Stimulated activated CD4-positive, alpha-beta T cell treated with anti-CD3 and anti-CD28 coated beads, TNF-alpha, amount 100 ng/mL, for 24 hours (primary cell): ENCODE data around the gene SMPX.

Experiments used
- DNase-seq, 3 experiments: peaks; one replicate each; pipeline ENCODE4 v3.0.0-alpha.2; 2020; ENCODE audit warnings: low read depth in 3 of 3

Gene SMPX

DNA sequence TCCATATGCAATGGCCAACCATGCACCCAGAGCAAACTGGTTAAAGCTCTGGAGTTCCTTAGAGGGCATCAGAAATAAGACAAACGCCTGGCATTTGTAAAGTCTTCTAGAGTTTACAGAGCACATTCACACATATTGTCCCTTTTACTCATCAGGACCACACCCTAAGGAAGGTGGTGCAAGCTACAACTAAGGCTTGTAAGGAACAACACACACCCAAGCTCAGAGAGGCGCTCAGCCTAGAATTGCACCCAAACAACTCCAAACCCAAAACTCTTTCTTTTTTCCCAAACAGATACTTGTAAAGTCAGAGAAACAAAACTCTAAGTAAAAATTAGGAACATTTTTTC is 46.1 kb downstream of the SMPX start:
- no peak for DNase-seq

DNA sequence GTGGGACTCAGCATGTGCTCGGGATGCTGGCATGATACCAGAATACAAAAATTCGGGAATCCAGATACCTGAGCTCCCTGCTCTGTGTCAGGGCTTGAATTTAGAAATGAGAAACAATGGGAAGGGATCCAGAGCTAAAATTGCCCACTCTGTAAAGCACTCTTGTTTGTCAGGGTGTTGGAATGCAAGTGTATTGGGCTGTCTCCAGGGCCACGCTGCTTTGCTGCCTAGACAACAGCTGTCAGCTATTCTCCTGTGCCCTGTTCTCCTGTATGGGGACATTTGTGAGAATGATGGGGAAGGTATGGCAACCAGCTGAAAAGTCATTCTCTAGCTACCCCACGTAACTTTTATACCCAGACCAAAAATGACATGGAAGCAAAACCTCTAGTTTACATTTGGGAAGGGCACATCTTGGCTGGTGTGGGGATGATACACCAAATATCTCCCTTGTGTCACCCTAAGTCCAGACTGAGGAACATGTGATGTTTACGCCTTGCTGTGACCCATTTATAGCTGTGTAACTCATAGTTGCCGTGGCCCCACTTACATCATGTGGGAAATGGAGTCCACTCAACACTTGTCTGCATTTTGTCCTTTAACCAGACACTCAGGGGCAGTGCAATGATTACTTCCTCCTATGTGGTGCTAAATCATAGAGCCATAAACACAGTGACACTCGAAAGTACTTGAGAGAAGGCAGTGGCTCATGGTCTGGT is 46.6 kb downstream of the SMPX start:
- no peak for DNase-seq

DNA sequence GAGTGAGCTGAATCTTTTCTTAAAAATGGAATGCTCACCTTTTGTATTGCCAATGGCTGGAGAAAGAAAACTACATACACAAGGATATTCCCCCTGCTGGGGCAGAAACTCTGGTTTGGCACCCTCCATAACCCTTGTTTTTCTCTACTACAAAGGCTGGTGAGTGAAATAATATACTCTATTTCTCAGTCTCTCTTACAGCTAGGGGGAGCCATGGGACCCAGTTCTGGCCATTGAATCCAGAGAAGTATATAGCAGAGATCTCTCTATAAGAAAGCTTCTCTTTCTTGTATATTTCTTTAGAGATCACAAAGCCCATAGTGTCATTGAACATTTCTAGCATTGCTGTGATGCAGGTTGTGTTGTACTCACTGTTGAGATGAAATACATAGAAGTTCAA is 49.8 kb downstream of the SMPX start:
- no peak for DNase-seq

DNA sequence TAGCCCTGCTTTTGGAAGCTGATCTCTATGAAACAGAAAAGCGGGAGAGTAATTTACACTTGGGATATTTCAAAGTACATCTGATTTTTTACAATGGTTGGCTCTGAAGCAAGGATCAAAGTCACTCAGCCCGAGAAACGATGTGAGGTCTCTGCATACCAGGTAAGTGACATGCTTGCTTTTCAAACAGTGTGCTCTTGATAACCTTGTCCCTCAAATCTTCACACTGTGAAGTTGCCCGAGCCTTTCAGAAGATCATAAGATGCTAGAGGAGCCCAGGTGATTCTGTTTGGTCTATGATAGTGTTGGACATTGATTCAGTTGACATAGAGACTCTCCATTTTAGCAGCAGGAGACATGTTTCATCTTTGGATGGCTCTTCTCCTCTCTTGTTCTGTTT is 52.7 kb downstream of the SMPX start:
- DNase-seq = no peak

DNA sequence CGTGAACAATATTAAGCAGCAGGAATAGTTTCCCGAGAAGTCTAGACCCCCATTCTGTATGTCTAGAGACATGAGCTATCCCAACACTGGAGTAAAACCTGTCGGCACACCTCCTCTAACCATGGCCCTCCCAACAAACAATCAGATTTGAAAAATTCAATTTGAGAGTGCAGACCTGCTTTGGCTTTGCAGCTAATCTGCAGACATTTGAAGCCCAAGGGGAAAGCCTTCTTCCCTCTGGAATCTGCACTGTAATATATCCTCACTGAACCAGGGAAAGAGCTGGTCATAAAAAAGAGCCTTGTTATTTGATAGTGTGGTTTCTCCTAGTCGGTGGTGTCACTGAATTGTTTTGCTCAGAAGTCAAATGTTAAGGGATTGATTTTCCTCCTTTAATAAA is 55.2 kb downstream of the SMPX start:
- DNase-seq = no peak

DNA sequence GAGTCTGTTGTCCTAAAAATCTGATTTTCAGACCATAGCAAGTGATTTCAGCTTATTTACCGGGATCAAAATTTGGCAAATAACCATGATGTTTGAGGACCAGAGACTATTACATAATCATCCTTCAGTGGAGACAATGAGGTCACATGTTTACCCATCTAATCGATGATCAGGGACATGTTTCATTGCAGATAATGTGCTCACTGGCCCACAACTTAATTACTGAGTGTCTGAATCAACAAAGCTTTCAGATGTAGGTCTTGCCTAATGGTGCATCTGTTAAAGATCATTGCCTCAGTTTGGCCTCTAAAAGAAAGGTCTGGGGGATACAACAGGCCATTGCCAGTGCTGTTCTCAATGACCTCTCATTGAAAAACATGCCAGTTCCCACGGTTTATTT is 56.9 kb downstream of the SMPX start:
- no peak for DNase-seq

DNA sequence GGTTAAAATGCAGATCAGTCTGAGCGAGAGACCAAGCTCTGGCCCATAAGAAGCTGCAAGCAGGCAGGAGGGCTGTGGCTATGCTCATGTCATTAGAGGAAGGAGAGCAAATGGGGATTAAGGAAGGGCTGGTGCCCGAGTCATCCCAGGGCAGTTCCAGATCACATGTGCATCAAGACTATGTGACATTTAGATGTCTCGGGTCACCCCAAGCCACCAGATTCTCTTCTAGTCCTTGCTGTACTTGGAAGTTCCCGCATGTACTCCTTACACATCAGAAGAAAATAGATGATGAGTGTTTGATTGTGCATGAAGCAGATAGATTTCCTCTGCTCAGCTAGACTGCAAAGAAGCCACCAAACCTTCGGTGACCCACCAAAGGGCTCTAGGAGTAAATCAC is 57.6 kb downstream of the SMPX start:
- DNase-seq = no peak

DNA sequence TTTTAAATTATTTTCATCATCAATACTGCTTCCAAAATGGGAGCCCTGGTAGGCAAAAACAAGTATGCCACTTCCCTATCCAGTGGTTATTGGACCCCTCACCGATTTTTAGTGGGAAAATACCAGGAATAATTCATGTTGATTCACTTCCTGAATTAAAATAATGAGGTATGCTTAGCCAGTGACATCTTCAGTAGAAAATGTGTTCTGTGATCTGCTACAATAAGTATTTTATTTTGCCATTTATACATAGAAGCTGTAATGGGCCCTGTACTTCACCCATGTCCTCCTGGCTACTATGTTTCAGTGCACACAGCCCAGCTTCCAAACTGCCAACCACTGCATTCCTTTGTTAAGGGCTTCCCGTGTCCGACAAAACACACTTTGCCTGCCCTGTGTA is 58.8 kb downstream of the SMPX start:
- DNase-seq = no peak

DNA sequence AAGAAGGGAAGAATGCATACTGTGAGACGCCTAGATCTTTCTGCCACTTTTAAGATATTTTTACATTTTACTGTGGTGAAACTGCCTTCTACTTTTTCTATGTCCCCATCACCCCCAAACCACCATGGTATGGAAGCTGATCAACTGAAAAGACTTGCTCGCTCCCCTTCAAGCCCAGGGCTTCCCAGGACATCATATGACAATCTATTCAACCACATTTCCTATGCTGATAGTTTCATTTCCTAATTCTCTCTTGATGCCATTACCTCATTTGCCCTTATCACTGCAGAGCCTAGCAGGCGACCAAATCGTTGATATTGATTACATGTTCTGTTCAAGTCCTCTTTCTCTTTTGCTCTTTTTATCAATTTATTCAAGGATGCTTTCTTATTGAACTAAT is 59.6 kb downstream of the SMPX start:
- DNase-seq = no peak

DNA sequence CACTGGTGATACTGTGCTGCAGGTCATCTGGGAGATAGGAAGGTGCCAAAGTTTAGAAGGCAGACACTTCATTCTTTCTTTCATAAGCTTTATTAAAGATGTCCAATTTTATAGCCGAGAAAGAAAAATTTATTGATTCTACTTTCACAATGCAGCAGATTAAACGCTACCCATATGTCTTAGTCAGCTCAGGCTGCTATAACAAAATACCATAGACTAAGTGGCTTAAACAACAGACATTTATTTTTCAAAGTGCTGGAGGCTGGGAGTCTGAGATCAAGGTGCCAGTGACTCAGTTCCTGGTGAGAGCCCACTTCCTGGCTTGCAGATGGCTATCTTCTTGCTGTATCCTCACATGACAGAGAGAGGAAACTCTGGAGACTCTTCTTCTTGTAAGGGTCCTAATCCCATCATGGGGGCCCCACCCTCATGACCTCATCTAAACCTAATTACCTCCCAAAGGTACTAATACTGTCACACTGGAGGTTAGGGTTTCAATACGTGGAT is 66.4 kb downstream of the SMPX start:
- no peak for DNase-seq

DNA sequence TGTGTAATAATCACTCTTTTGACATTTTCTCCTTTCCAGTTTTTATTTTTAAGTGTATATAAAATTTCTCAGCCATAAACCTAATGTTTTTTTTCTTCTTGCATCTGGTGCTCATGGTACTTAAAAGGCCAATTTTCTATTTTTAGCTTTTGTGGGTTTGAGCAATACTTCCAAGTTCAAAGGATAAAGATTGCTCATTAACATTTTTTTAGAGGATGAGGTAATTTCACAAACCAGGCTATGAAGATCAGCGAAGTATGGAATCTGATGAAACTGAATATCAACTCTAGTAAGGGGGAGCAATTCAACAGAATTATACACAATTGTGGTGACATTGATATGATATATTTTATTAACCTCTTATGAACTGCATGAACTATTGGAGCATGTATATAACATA is 74.0 kb downstream of the SMPX start:
- no peak for DNase-seq

DNA sequence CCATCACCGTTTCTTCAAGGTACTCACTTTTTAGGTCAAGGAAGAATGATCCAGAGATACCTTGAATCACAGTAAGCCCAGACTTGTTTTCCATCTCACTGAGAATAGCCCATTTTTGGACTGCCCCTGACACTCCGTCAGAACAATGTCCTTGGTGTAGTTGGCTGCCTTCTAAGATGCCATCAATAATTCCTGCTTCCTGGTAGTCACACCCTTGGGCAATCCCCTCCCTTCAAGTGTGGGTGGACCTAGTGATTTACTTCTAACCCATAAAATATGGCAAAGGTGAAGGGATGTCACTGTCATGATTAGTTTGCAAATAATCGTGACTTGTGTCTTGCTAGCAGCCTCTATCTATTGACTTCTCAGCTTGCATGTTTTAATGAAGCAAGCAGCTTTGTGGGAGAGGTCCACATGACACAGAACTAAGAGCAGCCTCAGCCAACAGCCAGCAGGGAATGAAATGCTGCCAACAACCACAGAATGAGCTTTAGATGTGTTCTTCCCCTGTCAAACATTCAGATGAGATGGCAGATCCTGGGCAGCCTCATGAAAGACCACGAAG is 79.8 kb downstream of the SMPX start:
- no peak for DNase-seq

DNA sequence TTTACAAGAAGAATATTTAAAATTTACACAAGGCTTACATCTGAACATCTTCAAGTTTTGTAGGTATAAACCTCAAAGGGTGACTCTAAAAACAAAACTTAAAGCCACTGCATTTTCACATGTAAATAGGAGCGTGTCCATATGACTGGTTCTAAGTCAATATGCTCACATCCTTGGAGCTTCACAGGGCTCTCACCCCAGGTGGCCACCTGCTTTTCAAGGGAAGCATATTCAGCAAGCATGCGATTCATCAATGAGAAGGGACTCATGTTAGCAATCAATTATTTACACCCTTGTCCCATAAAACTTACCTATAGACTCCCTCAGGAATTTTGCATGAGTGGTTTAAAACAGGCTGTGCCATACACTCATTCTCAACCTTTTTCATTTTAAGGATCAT is 82.0 kb downstream of the SMPX start:
- no peak for DNase-seq

DNA sequence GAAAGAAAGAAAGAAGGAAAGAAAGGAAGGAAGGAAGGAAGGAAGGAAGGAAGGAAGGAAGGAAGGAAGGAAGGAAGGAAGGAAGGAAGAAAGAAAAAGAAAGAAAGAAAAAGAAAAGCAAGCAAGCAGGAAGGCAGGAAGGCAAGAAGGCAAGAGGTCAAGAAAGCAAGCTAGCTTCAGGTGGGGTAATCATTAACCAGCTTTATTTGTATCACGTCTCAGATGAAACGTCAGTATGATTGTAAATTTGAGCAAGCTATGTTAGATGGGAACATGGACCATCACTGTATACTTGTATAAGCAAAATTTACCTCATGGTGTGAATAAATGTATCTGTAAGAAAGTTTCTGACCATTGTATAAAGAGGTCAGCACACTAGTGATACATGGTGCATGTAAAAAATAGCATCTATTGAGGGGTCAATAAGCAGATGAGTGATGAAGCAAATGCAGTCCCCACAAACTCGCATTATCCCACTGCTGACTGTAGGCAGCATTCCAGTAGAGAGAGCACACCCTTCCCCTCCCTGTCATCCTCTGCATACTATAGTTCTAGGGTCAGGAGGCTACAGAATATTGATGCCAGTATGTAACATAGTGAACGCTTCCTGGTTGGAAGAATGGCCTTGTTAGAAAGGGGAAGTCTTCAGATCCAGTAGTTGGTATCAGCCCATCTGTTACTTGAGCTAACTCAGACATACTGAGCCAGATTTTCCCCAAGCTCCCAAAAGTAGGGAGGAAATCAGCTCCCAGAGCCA is 83.3 kb downstream of the SMPX start:
- DNase-seq = no peak

DNA sequence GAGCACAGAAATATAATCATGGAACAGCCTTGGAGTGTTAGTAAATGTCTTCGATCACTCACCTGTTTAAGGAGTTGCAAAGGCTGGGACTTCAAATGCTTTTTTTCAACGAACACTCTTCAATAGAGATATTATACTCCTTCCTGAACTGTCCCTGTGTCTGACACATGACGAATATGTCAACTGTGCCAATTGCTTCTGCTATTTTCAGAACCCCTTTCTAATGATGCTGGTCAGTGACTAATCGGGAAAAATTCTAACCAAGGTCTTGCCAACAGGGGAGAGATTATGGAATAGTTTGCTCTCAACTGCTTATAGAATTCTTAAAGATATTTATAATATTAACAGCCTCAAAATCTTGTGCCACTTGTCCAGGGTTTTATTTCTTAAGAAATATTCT is 91.2 kb downstream of the SMPX start:
- DNase-seq = no peak

DNA sequence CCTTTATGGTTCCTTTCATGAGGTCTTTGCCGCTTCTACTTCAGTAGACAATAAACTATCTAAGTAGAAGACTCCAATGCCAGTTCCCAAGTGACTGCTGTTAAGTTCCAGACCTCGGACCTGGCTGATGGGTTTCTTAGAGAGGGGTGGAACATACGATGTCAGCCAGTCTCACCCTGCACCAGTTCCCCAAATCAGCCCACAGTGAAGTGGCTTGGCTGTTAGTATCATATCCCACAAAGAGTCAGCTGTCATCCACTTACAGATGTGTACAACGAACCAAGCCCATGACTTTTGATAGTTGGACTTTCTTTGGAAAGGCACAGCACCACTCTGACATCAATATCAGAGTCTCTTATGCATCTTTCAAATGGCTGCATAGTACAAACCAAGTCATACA is 91.7 kb downstream of the SMPX start:
- no peak for DNase-seq

DNA sequence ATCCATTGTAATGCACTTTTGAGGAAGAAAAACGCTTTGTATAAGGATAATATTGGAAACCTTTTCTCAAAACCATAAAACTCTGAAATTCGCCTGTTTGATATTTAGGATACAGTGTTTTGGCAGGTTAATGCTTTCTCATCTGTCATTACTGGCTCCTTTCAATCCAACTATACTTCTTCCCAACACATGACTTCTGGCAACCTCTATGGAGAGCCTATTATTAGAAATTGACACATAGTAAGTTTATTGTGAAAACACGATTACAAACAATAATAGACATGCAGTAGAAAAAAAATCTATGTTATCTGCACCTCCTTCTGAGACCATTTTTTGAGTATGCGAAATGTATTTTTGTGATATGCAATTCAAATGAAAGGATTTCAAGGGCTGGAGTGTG is 95.2 kb downstream of the SMPX start:
- DNase-seq = no peak

DNA sequence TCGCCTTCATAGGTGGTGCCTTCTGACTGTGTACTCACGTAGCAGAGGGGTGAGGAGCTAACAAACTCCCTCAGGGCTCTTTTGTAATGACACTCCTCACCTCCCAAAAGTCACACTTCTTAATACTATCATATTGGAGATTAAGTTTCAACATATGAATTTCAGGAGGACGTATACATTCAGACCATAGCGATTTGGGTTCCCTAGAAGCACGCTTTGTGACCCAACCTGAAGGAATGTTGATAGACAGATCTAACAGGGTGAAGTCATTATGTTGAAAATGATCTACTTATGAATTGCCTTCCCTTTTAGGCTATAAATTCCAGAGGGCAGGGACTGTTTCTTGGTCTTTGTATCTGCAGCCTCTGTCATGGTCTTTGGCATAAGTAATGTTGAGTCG is 96.6 kb downstream of the SMPX start:
- DNase-seq = no peak

DNA sequence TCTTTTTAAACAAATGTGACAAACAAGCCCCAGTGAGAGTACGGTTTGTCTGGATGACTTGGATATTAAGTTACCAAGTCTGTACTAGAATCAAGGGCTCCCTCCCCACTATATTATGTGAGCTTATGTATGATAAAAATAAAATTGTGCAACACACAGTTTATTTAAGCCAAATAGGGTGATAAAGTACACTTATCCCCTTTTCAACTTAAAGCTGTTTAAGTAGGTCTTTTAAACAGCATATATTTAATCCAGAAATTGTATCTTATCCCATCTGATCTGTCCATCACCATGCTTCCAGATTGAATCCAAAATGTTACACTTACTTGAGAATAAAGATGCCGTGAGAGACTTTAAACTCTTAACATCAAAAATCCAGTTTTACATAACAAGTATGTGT is 97.8 kb downstream of the SMPX start:
- no peak for DNase-seq

DNA sequence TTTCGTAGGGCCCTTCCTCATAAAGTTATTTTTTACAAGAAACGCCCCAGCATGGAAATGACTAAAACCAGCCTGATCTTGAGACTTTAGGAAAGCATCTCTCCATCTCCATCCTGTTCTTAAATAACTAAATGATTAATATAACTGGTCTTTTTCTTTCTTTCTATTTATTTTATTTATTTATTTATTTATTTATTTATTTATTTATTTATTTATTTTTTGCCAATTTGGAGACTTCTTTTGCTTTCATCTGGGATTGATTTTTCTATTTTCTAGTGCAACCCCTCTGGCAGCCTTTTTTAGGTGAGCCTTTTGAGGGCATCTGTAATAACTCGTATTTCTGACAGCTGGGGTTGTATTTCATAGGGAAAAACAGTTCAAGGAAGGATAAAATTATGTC is 98.6 kb downstream of the SMPX start:
- no peak for DNase-seq

DNA sequence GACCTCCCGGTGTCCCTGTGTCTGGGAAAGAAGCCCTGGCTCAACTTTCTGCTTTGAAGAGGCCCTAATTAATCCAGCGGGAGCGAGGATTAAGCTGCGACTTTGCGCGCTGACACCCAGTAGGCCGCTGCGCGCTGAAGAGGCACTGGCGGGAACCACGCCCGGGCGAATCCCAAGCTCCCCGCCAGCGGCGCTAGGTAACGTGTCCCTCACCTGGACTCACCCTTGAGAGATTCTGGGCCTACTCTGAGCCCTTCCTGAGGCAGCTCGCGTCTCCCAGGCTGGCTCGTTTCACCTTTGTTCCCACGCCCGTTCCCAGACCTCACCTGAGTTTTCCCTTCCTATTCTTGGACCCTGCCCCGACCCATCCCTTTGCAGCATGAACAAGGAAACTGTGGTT is 99.2 kb downstream of the SMPX start:
- no peak for DNase-seq

DNA sequence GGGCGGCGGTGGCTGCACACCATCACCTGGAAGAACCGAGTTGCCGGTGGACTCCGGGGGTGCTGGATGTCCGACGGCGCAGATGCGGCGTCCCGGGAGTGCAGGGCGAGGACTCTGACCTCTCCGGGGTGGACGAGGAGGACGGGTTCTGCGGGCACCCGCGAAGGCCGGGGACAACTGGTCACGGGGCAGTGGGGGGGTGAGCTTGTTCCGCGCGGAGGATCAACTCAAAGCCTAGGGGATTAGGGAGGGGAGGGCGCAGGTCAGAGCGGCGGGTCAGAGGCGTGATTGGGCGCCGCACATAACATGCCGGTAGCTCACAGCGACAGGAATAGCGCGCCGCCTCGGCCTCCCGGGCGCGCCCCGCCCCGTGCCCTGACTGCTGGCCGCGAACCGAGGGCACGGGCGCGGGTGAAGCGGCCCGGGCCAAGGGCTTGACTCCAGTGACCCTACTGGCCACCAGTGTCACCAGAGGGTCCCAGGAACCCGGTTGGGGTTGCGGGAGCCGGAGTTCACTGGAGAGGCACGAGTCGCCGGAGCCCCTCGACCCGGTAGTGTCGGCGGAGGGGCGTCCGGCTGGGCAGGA is 99.7 kb downstream of the SMPX start, which contains the start of gene KLHL34:
Gene KLHL34 (minus strand): TSS at position 179 of the 586 bp plus-strand sequence. CDS start 542 bp downstream, outside the sequence.
- no peak for DNase-seq
